NCI-H345 treated with DMSO at 0.1 percent for 48 hours (cell line): Measurements from ENCODE around the gene XRCC3.

Source experiments
- DNase-seq: peaks from one replicate; lab custom pipeline; 2025; ENCODE audit not compliant: unreplicated experiment; lab: John Stamatoyannopoulos, UW

The XRCC3 gene

DNA sequence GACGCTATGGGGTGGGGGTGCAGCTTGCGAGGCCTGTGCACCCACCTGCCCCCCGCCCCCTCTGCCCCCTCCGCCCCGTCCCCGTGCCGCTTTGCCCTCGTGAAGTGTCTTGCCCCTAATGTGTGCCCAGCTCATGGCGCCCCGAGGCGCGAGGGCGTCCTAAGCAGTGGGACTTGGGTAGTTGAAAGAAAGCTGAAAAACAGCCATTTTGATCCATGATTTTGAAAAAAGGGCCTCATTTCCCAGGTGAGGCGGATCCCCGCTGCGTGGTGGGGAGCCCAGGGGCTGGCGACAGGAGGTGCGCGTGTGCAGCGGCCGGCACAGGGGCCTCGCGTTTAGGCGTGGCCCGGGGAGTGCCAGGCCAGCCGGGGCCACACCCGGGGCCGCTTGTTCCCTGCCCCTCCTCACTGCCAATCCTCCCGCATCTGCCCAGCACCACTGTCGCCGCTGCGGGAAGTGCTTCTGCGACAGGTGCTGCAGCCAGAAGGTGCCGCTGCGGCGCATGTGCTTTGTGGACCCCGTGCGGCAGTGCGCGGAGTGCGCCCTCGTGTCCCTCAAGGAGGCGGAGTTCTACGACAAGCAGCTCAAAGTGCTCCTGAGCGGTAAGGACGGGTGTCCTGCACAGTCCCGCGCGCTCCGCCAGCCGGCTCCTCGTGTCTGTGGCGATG is 12.2 kb upstream of the XRCC3 start:
- no peak for DNase-seq

DNA sequence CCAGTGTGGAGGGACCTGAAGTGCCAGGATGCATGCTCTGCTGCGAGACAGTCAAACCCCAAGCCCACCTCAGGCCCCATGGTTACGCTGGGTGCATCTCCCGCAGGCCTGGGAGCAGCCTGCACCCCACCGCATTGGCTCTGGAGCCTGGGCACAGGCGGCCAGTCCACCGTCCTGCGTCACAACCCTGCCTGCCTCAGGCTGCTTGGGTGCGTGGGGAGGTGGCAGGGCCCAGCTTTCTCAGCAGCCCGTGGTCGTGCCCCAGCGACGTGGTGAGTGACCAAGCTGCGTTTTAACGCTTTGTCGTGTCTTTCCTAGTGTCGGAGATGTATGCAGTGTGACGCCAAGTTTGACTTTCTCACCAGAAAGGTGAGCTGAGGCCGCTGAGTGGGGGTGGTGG is 11.2 kb upstream of the XRCC3 start:
- no peak for DNase-seq

DNA sequence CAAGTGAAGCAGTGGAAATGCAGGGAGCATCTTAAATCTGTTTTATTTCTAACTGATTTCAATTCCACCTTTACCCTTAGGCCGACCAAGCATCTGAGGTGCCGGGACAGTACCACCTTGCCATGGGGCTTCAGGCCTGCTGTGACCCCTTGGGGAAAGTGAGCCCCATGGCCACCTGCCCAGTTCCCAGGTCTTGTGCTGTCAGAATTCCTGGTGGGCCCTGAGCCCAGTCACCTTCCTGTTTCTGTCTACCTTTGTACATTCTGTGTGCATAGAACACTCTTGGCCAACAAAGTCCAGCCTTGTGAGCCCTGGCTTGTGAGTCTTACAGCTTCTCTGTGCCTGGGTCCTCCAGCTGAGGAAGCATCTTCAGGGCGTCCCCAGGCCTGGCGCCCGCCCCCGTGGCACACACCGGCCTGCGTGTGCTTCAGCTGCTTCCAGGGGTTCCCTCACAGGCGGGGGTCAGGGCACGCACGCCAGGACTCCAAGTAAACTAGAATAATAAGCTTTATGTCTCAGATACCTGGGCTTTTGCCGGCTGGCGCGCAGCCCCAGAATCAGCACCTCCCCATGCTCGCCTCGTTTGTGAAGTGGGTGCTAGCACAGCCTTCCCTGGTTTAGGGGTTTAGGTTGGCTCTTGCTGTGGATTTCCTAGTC is 10.6 kb upstream of the XRCC3 start:
- DNase-seq = no peak

DNA sequence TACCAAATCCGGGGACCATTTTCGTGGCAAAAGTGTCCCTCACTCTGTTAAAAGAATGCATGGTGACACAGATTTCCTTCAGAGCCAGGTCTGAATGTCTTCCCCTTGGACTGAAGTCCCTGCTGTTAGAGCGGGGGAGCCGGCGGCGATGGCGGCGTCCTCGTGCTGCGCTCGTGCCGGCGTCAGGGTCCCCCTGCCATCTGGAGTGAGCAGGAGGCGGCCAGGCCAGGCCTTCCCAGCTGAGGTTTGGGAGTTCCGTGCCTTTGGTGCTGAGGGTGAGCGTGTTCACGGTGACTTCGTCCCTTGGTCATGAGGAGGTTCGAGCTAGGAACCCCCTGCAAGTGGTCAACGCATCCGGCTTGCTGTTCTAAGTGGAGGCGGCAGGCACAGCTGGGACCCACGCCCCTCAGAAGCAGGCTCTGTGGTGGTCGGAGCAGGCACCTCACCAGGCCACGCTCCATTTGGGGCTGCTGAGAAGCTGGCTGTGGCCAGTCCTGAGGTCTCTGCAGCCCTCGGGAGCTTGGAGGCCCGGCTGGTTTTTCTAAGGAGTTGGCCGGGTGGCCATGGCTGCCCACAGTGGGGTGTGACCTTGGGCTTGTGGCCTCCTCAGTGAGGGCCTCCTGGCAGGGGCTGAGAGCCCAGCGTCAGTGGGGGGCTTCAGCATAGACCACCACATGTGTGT is 9.9 kb upstream of the XRCC3 start:
- DNase-seq = no peak

DNA sequence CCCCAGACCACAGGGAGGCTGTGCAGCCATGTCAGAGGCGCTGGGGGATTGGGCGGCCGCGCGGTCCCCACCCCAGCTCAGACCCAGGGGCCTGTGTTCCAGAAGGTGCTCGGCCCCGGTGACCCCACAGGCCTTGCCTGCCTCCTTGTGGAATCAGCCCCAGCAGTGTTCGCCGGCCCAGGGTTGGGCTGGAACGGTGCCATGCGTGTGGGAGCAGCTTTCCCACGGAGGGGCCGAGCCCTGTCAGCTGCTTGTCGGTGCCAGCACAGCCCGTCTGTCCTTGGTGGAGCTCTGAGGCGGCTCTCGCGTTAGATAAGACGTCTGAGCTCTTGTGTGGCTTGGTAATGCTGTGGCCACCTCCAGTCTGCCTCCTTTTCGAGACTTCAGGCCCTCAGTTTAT is 8.9 kb upstream of the XRCC3 start:
- DNase-seq = no peak

DNA sequence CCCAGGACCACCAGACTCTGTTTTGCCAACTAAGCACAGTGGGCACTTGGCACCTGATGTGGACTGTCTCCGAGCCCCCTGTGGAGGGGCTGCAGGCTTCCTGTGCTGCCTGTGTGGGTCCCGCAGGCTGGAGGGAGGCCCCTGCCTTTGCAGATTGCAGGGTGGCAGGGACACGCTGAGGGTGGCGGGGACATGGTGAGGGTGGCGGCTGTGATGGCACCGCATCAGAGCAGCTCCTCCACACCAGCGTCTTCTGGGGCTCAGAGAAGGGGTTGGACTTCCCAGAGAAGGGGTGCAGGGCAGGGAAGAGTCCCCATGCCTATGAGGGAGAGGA is 8.5 kb upstream of the XRCC3 start:
- DNase-seq = no peak

DNA sequence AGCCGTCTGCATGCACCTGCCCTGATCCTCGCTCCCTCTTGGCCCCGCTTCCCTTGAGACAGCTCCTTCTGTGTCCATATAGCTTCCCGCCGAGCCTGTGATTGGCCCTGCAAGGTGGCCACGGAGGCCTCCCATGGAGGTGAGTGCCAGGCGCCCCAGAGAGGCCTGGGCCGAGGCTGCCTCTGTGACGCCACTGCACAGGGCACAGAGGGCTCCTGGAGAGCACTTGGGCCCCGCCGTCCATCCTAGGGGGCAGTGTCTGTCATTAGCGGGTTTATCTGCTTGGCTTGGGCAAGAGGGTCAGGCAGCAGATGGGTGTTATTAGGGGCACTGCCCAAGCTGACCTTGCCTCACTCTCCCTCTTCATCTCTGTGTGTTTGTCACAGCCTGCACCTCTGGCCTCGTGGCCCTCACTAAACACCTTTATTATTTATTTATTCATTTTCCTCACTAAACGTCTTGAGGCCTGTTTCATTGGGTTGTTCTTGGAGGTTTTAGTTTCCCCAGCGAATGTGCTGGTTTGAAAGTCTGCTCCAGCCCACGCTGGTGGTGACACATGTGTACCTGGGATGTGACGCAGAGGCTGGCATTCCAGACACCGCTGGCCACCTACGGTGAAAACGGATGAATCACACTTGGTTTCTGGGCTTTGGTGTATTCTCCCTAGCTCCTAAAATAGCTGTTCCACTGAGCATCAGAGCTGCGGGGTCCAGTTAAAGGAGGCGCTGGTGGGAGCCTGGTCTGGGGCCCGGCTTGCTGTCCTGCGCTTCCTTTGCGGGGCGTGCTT is 6.3 kb upstream of the XRCC3 start:
- DNase-seq = no peak

DNA sequence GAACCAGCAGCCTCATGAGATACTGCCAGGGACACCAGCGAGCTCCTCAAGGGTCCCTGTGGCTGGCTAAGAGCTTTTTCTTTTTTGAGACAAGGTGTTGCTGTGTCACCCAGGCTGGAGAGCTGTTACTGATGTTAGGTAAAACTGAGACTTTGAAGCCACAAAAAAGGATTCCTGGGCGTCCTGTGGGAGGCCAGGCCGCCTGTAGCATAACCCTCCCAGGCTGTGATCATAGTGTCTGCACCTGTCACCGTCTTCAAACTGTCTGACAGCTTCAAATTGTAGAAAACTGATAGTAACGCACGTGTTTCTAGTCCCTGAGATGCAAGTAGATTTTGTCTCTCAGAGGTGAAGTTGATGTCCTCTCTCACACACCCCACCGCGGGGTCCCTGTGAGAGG is 4.5 kb upstream of the XRCC3 start:
- no peak for DNase-seq

DNA sequence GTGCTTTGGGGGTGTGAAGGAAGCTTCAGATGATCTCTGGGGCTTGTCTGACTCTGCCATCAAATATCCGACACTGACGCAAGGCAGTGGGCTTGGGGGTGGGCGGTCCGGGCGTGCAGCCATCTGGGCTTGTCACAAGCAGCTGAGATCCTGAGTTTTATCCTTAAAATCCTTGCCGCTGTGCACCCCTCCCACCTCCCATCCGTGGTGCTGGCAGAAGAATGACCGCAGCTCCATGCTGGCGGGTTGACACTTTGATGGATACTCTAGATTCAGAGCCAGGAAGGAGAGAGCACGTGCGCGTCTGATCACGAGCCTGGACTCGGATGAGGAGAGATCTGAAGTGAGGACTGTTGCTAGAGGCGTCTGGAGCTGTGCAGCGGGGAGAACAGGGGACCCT is 3.3 kb upstream of the XRCC3 start:
- no peak for DNase-seq

DNA sequence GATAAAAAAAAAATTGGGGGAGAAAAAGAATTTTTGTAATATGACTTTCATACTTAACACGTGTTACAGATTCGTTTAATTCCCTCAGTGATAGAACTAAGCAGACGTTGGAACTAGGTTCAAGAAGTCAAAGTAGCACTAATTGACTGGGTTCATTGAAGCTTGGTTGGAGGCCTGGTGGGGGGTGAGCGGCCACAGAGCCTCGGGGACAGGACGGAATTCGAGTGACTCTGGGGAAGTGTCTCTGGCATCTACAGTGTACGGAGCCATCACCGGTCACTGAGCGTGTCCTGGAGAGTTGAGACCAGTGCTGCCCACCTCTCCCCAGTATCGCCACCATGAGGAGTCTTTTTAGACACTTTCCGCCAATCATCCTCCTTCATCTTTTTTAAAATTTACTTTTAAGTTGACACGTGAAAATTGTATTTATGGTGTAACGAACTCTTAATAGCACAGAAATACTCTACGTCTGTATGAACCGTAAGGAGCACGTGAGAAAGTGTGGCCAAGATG is 1.7 kb upstream of the XRCC3 start:
- DNase-seq = no peak

DNA sequence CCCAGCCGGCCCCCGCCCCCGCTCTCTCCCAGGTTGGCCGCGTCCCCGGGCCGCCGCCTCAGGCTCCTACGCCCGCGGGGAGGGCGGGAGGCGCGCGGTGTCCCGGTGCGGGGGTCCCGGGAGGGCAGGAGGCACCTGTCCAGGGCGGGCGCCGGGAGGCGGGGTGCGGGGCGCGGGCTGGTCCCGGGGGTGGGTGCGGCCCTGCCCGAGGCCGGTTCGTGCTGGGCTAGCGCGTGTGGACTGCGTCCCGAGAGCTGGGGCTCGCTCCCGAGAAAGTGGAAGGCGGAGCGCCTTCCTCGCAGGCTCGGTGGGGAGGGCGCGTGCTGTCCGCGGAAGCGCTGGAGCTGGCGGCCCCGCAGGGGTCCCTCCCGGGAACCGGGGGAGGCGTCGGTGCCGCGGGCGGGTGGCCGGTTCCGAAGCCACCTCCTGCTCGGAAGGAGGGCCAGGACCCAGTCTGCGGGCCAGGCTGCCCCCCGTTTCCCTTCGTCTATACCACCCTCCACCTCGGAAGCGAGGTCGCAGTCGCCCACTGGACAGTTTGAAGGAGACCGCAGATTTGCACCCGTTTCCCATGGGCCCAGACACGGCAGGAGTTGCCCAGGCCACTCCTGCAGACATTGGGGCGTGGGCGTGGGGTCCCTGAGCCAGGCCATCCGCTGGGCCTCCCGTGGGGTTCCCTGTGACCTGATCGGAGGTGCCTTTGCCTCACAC is 995 bp upstream of the XRCC3 start:
- no peak for DNase-seq

DNA sequence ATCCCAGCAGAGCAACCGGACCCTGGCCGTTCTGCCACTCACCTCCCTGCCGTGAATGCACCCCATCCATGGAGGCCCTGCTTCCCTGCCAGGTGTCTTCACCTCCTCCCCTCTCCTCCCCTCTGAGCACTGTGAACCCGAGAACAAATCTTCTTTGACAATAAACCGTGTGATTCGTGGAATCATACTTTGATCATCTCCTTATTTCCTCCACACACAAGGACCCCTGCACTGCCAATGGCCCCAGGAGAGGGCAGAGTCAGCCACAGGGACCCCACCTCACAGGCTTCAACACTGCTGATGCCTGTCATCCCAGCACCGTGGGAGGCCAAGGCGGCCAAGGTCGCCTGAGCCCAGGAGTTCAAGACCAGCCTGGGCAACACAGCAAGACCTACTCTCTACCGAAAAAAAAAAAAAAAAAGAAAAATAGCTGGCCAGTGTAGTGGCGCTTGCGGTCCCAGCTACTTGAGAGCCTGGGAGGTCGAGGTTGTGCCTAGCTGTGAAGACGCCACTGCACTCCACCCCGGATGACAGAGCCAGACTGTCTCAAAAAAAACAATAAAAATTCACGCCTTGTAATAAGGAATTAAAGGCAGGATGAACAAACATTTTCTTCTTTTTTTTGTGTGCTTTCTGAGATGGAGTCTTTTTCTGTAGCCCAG is 1.1 kb downstream of the XRCC3 start:
- DNase-seq = no peak

DNA sequence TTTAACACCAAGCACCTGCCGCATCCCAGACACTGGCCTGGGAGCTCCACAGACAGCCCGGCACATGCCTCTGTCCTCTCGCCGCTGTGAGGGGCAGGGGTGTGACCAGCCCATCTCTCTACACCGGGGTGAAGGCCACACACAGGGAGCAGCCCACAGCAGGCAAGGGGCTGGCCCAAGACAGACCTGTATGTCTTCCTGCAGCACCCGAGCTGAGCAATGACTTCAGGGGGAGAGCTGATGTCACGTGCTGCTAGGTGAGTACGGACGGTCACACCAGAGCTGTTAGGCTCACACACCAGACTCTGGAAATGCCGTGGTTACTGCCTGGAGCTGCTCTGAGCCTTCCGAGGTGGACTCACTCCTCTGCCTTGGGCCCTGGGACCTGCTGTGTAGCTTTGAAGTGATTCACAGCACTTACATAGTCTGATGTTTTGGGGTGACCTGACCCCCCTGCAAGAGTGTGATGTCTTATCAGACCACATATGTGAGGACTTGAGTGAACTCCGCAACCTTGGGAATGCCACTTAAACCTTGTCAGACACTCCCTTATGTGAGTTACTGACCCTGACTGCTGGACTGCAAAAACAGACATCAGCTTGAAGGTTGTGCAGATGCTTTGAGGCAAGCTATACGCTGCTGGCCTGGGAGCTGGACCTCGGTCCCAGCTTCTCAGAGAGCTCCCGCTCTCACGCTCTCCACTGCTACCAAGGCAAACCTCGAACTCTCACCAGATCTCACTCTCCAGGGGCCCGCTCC is 1.8 kb downstream of the XRCC3 start:
- DNase-seq = no peak

DNA sequence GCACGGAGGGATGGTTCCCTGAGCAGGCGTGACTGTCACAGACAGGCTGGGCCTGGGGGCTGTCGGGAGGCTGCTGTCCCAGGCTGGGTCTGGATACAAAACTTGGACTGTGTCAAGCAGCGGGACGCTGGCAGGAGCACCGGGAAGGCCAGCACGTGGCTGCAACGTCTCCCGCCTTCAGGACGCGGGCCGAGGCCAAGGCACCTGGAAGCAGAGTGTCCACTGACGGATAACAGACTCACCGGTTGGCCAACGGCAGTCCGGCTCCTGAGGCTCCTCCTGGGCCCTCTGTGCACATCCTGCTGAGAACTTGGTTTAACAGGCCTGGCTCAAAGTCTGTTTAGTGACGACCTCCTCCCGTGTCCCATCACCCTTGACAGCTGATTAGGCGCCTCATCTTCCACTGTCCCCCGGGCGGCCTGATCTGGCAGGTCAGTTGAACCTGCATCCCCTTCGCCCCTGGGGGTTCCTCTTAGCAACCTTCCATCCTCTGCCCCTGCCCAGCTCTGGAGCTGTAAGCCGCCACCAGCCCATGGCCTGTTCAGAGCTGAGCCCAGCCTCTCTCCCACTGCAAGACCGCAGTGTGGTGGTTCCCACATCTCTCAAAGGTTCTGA is 2.5 kb downstream of the XRCC3 start:
- DNase-seq = no peak

DNA sequence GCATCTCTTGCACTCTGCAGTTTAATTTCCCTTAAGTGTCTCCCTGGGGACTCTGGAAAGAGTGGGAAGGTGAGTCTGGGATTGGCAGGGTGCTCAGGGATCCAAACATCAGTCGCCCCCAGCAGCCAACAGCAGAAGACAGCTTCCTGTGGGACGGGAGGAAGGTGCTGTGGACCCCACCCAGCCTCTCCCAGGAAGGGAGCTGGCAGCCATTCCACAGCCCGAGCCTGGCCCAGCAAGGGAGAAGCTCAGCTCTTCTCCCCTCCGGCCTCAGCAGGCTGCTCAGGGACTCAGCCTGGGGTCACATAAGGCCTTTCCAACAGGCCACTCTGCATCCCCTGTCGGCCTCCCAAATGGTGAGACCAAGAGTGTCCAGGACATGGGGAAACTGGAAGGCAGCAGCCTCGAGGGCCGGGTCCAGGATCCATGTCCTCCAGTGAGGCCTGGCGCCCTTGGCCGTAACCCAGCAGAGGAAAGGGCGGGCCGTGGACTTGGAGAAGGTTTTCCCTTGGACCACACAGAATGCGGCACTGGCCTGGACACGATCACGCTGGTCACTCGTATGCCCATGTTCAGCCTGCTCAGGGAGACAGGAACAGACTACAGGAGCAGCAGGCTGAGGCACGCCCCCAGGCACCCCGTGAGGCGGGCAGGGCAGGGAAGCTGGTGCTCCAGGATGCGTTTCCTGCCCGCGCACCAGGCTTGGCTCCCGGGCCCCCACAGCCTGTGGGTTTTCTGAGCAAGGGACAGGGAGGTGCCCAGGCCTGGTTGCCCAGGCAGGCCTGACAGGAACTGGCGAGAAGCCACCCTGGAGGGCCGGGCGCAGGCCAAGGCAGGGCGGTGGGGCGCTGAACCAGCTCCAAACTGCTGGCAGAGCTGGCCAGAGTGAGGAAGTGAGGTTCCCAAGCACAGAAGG is 3.5 kb downstream of the XRCC3 start:
- no peak for DNase-seq

DNA sequence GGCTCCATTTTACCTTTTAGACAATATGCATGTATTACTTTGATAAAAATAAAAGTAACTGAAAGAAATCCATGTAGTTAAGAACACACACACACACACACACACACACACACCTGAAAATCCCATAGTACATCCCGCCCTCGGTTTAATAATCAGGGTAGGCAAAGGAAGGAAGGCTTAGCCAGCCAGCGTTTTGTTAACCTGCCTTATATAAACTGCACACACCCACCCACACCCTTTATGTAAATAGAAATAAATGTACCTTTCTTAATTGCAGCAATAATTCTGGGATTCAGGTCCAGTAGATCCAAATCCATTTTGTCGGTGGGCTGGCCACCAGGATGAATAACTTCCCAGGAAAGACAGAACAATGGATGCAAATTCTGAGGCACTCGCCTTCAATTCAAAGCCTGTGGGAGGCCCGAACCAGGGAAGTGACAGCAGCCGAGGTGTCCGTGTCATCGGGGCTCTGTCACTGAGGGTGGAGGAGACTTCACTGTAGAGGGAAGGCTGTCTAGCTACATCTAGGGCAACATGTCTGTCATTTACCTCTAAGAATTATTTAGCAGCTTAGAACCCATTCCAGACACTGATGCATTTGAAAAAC is 4.4 kb downstream of the XRCC3 start:
- DNase-seq = no peak

DNA sequence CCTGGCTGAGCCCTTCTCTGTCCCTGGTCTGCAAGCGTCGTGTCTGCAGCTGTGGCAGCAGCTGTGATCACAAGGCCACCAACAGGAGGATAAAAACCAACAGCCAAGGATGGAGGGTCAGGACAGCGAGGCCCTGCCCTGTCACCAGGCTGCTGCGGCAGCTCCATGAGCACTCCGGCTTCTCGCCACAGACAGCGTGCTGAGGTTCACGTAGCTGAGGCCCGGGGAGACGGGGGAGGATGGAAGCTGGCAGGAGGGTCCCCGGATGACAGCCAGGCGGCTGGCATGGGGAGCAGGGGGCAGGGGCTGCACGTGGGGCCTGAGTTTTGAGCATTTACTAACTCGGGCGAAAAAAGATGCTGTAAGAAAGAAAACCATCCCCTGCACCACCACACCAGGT is 5.4 kb downstream of the XRCC3 start:
- DNase-seq = no peak

DNA sequence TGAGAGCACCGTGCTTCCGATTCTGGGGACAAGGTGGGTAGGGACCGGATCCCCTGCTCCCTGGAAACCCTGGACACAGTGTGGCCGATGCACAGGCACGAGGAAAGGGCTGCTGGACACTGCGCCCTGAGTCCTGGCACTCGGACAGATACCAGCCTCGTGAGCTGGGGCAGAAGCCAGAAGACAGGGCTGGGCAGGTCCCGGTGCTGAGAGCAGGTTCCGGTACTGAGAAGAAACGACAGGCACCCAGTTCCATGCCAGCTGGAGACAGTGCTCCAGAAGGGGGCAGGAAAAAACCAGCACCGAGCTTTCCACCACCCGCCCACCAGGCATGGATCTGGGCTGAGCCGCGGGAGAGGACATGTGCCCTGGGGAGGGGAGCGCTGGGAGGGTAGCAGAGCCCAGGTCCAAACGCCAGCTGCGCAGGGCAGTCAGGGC is 6.5 kb downstream of the XRCC3 start:
- DNase-seq = no peak
